Naive thymus-derived CD4-positive, alpha-beta T cell (primary cell): ENCODE measurements around the gene PNPT1. TPM values are rescaled to one million over a fixed set of nuclear protein-coding genes. Genes with fewer than 3 reads are reported as not detected.
A peak's percentile ranks its signal among the peaks of the same experiment; 100 is the strongest.

Experiments used
- ATAC-seq: fragments of 150-1000 bp; cut with Tn5 transposase; 2 replicates; pipeline ENCODE4 v1.10.0; 2021; ENCODE audit warnings: mild to moderate bottlenecking, moderate library complexity
- CTCF ChIA-PET: fragments of 350-600 bp; sonication (Branson Sonifier 250); formaldehyde crosslinking; loops from one replicate; lab custom pipeline; 2021; ENCODE audit warnings: antibody characterized with exemption; lab: Charles Lee
- POLR2A ChIA-PET: fragments of 350-600 bp; sonication (Branson Sonifier 250); formaldehyde crosslinking; loops from one replicate; lab custom pipeline; 2021; ENCODE audit warnings: antibody characterized with exemption, inconsistent platforms; lab: Charles Lee
- DNase-seq, 9 donors: peaks; one replicate each; pipeline versions ENCODE4 v3.0.0 to v3.0.0-alpha.2; 2020 to 2022; ENCODE audit warnings: mixed read lengths in 1 of 9
- H3K27ac ChIP-seq: one replicate; pipeline ENCODE4 v1.7.0; 2013; ENCODE audit warnings: mild to moderate bottlenecking, low read depth, low read length, moderate library complexity
- H3K27me3 ChIP-seq, 2 donors: one replicate each; pipeline ENCODE4 v1.7.0; 2013; ENCODE audit warnings: low read length in 2 of 2, mild to moderate bottlenecking in 2 of 2, moderate library complexity in 2 of 2; ENCODE audit not compliant: control insufficient read depth in 2 of 2, insufficient read depth in 2 of 2
- H3K36me3 ChIP-seq, 3 experiments: 1 replicate in 2 of 3; 2 replicates in 1 of 3; pipeline ENCODE4 v1.7.0; 2013; ENCODE audit warnings: low read length in 3 of 3, mild to moderate bottlenecking in 3 of 3, moderate library complexity in 1 of 3; ENCODE audit not compliant: insufficient read depth in 3 of 3, control insufficient read depth in 2 of 3
- H3K4me1 ChIP-seq, 2 donors: one replicate each; pipeline ENCODE4 v1.7.0; 2013; ENCODE audit warnings: low read length in 2 of 2, mild to moderate bottlenecking in 2 of 2, moderate library complexity in 1 of 2; ENCODE audit not compliant: control insufficient read depth in 2 of 2, insufficient read depth in 2 of 2
- H3K4me3 ChIP-seq: 2 replicates; pipeline ENCODE4 v1.7.0; 2013; ENCODE audit warnings: mild to moderate bottlenecking, low read length
- H3K9me3 ChIP-seq, 3 experiments: 1 replicate in 2 of 3; 2 replicates in 1 of 3; pipeline ENCODE4 v1.7.0; 2013; ENCODE audit warnings: low read length in 3 of 3; ENCODE audit not compliant: control insufficient read depth in 2 of 3
- H3K27ac Mint-ChIP-seq, 9 donors: one replicate each; pipeline ENCODE4 v1.8.0; 2020 to 2022; ENCODE audit warnings: mixed read lengths in 9 of 9, mild to moderate bottlenecking in 8 of 9, moderate library complexity in 5 of 9, inconsistent platforms in 2 of 9
- H3K27me3 Mint-ChIP-seq, 5 donors: one replicate each; pipeline ENCODE4 v1.8.0; 2021 to 2022; ENCODE audit warnings: mixed read lengths in 5 of 5, mild to moderate bottlenecking in 1 of 5
- H3K36me3 Mint-ChIP-seq, 5 donors: one replicate each; pipeline ENCODE4 v1.8.0; 2020 to 2022; ENCODE audit warnings: mixed read lengths in 5 of 5, mild to moderate bottlenecking in 3 of 5, inconsistent platforms in 1 of 5
- H3K4me1 Mint-ChIP-seq, 7 donors: one replicate each; pipeline ENCODE4 v1.8.0; 2020 to 2022; ENCODE audit warnings: mixed read lengths in 7 of 7, mild to moderate bottlenecking in 3 of 7, inconsistent platforms in 1 of 7
- H3K4me3 Mint-ChIP-seq, 10 donors: one replicate each; pipeline ENCODE4 v1.8.0; 2020 to 2022; ENCODE audit warnings: mild to moderate bottlenecking in 10 of 10, mixed read lengths in 10 of 10, moderate library complexity in 6 of 10, inconsistent platforms in 2 of 10
- H3K9me3 Mint-ChIP-seq, 11 donors: one replicate each; pipeline ENCODE4 v1.8.0; 2020 to 2022; ENCODE audit warnings: mixed read lengths in 11 of 11, mild to moderate bottlenecking in 4 of 11, inconsistent platforms in 1 of 11, moderate library complexity in 1 of 11
- intact Hi-C, 2 donors: fragments of 100-400 bp; cut with micrococcal nuclease; formaldehyde crosslinking; loops; one replicate each; pipeline ENCODE4 v1.15.1; 2023
- polyA plus RNA-seq, 2 donors: library from polyadenylated mRNA; unstranded; fragments of 300-500 nt; fragmentation: Illumina TruSeq; gene quantifications; one replicate each; pipeline ENCODE4 v1.2.3, GENCODE V29; 2021
- total RNA-seq, 6 experiments: library from RNA in 5 of 6; stranded (reverse) in 5 of 6; gene quantifications; 1 replicate in 5 of 6; 2 replicates in 1 of 6; pipeline ENCODE4 v1.2.3 and lab custom pipeline; 2021 to 2026

Gene PNPT1
- total and polyA plus RNA-seq, 7 experiments from 2014 or later, result 16.9 to 32.7 (median 19.3) TPM

GRCh38 chr2:55729136-55729685 lies 35.6 kb upstream of the PNPT1 start:
- H3K36me3 Mint-ChIP-seq, result no peaks in the 10 kb centered on the region
- ChIA-PET POLR2A (no interaction called here), CTCF (no interaction called here)
- H3K9me3 ChIP-seq, result no peaks in the 10 kb centered on the region
- no peaks in the 10 kb centered on the region for H3K27me3 ChIP-seq
- peaks cover 0 to under 1% (median 0%) of the 10 kb centered on the region in 7 donors for H3K4me1 Mint-ChIP-seq
- DNase-seq, result no peak
- peaks cover 0 to 2% (median 0%) of the 10 kb centered on the region in 11 donors for H3K9me3 Mint-ChIP-seq
- ATAC-seq, result no peak
- intact Hi-C loops, result no loop called here
- H3K4me3 ChIP-seq, result no peak overlapping the region
- H3K27ac Mint-ChIP-seq, result no peak overlapping the region
- no peak overlapping the region for H3K27ac ChIP-seq
- no peaks in the 10 kb centered on the region for H3K36me3 ChIP-seq
- H3K4me3 Mint-ChIP-seq, result no peak overlapping the region
- no peaks in the 10 kb centered on the region for H3K4me1 ChIP-seq
- peaks cover 0 to 13% (median 2%) of the 10 kb centered on the region in 5 donors for H3K27me3 Mint-ChIP-seq

GRCh38 chr2:55721596-55722215 lies 28.1 kb upstream of the PNPT1 start:
- Histone ChIP-seq H3K4me3 (no peak overlapping the region), H3K27ac (no peak overlapping the region), H3K27me3 (no peaks in the 10 kb centered on the region), H3K36me3 (no peaks in the 10 kb centered on the region), H3K9me3 (no peaks in the 10 kb centered on the region), H3K4me1 (no peaks in the 10 kb centered on the region)
- CTCF ChIA-PET, result no interaction called here
- no peak for ATAC-seq
- peaks cover 0 to 15% (median 5%) of the 10 kb centered on the region in 5 donors for H3K27me3 Mint-ChIP-seq
- H3K27ac Mint-ChIP-seq, result no peak overlapping the region
- no peak overlapping the region for H3K4me3 Mint-ChIP-seq
- no peaks in the 10 kb centered on the region for H3K36me3 Mint-ChIP-seq
- intact Hi-C loops, result no loop called here
- DNase-seq, result no peak
- peaks cover 0 to 2% (median 0%) of the 10 kb centered on the region in 7 donors for H3K4me1 Mint-ChIP-seq
- peaks cover 0 to 2% (median 0%) of the 10 kb centered on the region in 11 donors for H3K9me3 Mint-ChIP-seq
- POLR2A ChIA-PET, result no interaction called here

GRCh38 chr2:55720417-55720816 lies 26.8 kb upstream of the PNPT1 start:
- H3K9me3 Mint-ChIP-seq, result peaks cover 0 to 2% (median 0%) of the 10 kb centered on the region in 11 donors
- no peak overlapping the region for H3K27ac ChIP-seq
- no peaks in the 10 kb centered on the region for H3K4me1 ChIP-seq
- ATAC-seq, result no peak
- DNase-seq, result no peak
- intact Hi-C loops, result no loop called here
- no peak overlapping the region for H3K27ac Mint-ChIP-seq
- H3K9me3 ChIP-seq, result no peaks in the 10 kb centered on the region
- ChIA-PET CTCF (no interaction called here), POLR2A (no interaction called here)
- no peaks in the 10 kb centered on the region for H3K36me3 Mint-ChIP-seq
- no peaks in the 10 kb centered on the region for H3K36me3 ChIP-seq
- peaks cover 0 to 19% (median 11%) of the 10 kb centered on the region in 5 donors for H3K27me3 Mint-ChIP-seq
- H3K27me3 ChIP-seq, result no peaks in the 10 kb centered on the region
- H3K4me3 Mint-ChIP-seq, result no peak overlapping the region
- peaks cover 0 to 2% (median 0%) of the 10 kb centered on the region in 7 donors for H3K4me1 Mint-ChIP-seq
- H3K4me3 ChIP-seq, result no peak overlapping the region

GRCh38 chr2:55719852-55720251 lies 26.2 kb upstream of the PNPT1 start:
- H3K27me3 ChIP-seq, result no peaks in the 10 kb centered on the region
- no peaks in the 10 kb centered on the region for H3K36me3 Mint-ChIP-seq
- CTCF ChIA-PET, result no interaction called here

GRCh38 chr2:55718165-55719008 lies 24.7 kb upstream of the PNPT1 start:
- no peak overlapping the region for H3K4me3 Mint-ChIP-seq
- CTCF ChIA-PET, result interaction anchor here (0.6 to 1.7 kb wide), 2 partner anchors 9 to 1385 kb away, joined by 4 to 7 read pairs; no protein-coding TSS in a partner anchor
- Histone ChIP-seq H3K36me3 (no peaks in the 10 kb centered on the region), H3K27ac (no peak overlapping the region), H3K27me3 (no peaks in the 10 kb centered on the region), H3K4me1 (no peaks in the 10 kb centered on the region), H3K9me3 (no peaks in the 10 kb centered on the region), H3K4me3 (no peak overlapping the region)
- H3K27me3 Mint-ChIP-seq, result peaks cover 0 to 11% (median under 1%) of the 10 kb centered on the region in 5 donors
- H3K9me3 Mint-ChIP-seq, result no peaks in the 10 kb centered on the region
- POLR2A ChIA-PET, result no interaction called here
- intact Hi-C loops, result loop anchor here (1.0 to 5.0 kb wide), 4 partner anchors 243 to 1779 kb away; no protein-coding TSS in a partner anchor
- DNase-seq, result peak in 6 of 9 donors; percentile 16 to 43 (median 32)
- no peaks in the 10 kb centered on the region for H3K4me1 Mint-ChIP-seq
- no peaks in the 10 kb centered on the region for H3K36me3 Mint-ChIP-seq
- no peak overlapping the region for H3K27ac Mint-ChIP-seq
- peak; percentile 59 for ATAC-seq

More at GRCh38 chr2:55719852-55720251, 26.2 kb upstream of the PNPT1 start:
- Histone ChIP-seq H3K4me1 (no peaks in the 10 kb centered on the region), H3K4me3 (no peak overlapping the region), H3K27ac (no peak overlapping the region), H3K9me3 (no peaks in the 10 kb centered on the region), H3K36me3 (no peaks in the 10 kb centered on the region)
- no peak for ATAC-seq
- H3K27ac Mint-ChIP-seq, result no peak overlapping the region
- H3K4me3 Mint-ChIP-seq, result no peak overlapping the region
- H3K27me3 Mint-ChIP-seq, result peaks cover 0 to 19% (median 10%) of the 10 kb centered on the region in 5 donors
- POLR2A ChIA-PET, result no interaction called here
- peaks cover 0 to 2% (median 0%) of the 10 kb centered on the region in 7 donors for H3K4me1 Mint-ChIP-seq
- H3K9me3 Mint-ChIP-seq, result no peaks in the 10 kb centered on the region
- intact Hi-C loops, result loop anchor here in 1 of 2 donors (5.0 kb wide), 1 partner anchor 287 kb away; no protein-coding TSS in a partner anchor
- no peak for DNase-seq

- Mint-ChIP-seq H3K4me3 (no peak overlapping the region), H3K36me3 (no peaks in the 10 kb centered on the region), H3K27me3 (peaks cover 0 to 11% (median 6%) of the 10 kb centered on the region in 5 donors), H3K9me3 (no peaks in the 10 kb centered on the region), H3K27ac (no peak overlapping the region), H3K4me1 (no peaks in the 10 kb centered on the region)
- Histone ChIP-seq H3K4me1 (no peaks in the 10 kb centered on the region), H3K36me3 (no peaks in the 10 kb centered on the region), H3K4me3 (no peak overlapping the region), H3K9me3 (no peaks in the 10 kb centered on the region), H3K27me3 (no peaks in the 10 kb centered on the region), H3K27ac (no peak overlapping the region)
- DNase-seq (no peak), ATAC-seq (no peak)
- intact Hi-C loops, result loop anchor here in 1 of 2 donors (5.0 kb wide), 1 partner anchor 292 kb away; no protein-coding TSS in a partner anchor
- ChIA-PET POLR2A (no interaction called here), CTCF (no interaction called here)
These were observed 22.0 kb upstream of the PNPT1 start for GRCh38 chr2:55715626-55716025.
